ENCODE results near the gene PPP2R2B.
"Not testable (repeated sequence)": the region's sequence is repeated elsewhere in the genome, so short reads cannot be mapped to it uniquely, and the experiment has no call there.

The PPP2R2B gene

GRCh38 chr5:146561711-146562110 is 316.8 kb downstream of the PPP2R2B start:
- H3K27me3 ChIP-seq (ENCODE audit: insufficient read depth, poor library complexity, severe bottlenecking) = no peaks in the 10 kb centered on the region
- TF ChIP-seq CTCF (IDR thresholded peaks at IDR 0.05; ENCODE audit: insufficient read depth, low read length) (no peak), REST (IDR thresholded peaks at IDR 0.05; ENCODE audit: insufficient replicate concordance, low read depth) (no peak), SPI1 (IDR thresholded peaks at IDR 0.05; ENCODE audit: borderline replicate concordance, low read depth) (no peak), POLR2AphosphoS5 (IDR thresholded peaks at IDR 0.05; ENCODE audit: low read depth) (no peak), GABPA (IDR thresholded peaks at IDR 0.05; ENCODE audit: low read depth) (no peak)
- DNase-seq (ENCODE audit: low read depth in 1 of 2, low spot score in 1 of 2) = no peak
- H3K4me3 ChIP-seq (replicated peaks; ENCODE audit: insufficient read depth, low read length) = no peak overlapping the region
- H3K27ac ChIP-seq (replicated peaks) = no peak overlapping the region

- DNase-seq (ENCODE audit: low read depth in 1 of 2, low spot score in 1 of 2) = no peak
- Histone ChIP-seq H3K27me3 (ENCODE audit: insufficient read depth, poor library complexity, severe bottlenecking) (no peaks in the 10 kb centered on the region), H3K4me3 (replicated peaks; ENCODE audit: insufficient read depth, low read length) (no peak overlapping the region), H3K27ac (replicated peaks) (no peak overlapping the region)
- TF ChIP-seq POLR2AphosphoS5 (IDR thresholded peaks at IDR 0.05; ENCODE audit: low read depth) (no peak), GABPA (IDR thresholded peaks at IDR 0.05; ENCODE audit: low read depth) (no peak), SPI1 (IDR thresholded peaks at IDR 0.05; ENCODE audit: borderline replicate concordance, low read depth) (no peak), CTCF (IDR thresholded peaks at IDR 0.05; ENCODE audit: insufficient read depth, low read length) (no peak), REST (IDR thresholded peaks at IDR 0.05; ENCODE audit: insufficient replicate concordance, low read depth) (no peak)
These were observed 318.2 kb downstream of the PPP2R2B start for GRCh38 chr5:146560205-146560812.

GRCh38 chr5:146556884-146557283 is 321.7 kb downstream of the PPP2R2B start:
- H3K4me3 ChIP-seq (replicated peaks; ENCODE audit: insufficient read depth, low read length); H3K27ac ChIP-seq (replicated peaks); DNase-seq (ENCODE audit: low read depth in 1 of 2, low spot score in 1 of 2); H3K27me3 ChIP-seq (ENCODE audit: insufficient read depth, poor library complexity, severe bottlenecking): not testable (repeated sequence)

GRCh38 chr5:146553446-146553845 is 325.1 kb downstream of the PPP2R2B start:
- H3K27me3 ChIP-seq (ENCODE audit: insufficient read depth, poor library complexity, severe bottlenecking) = peaks cover 4% of the 10 kb centered on the region
- TF ChIP-seq CTCF (IDR thresholded peaks at IDR 0.05; ENCODE audit: insufficient read depth, low read length) (no peak), REST (IDR thresholded peaks at IDR 0.05; ENCODE audit: insufficient replicate concordance, low read depth) (no peak)
- no peak for DNase-seq (ENCODE audit: low read depth in 1 of 2, low spot score in 1 of 2)

More at GRCh38 chr5:146553446-146553845, 325.1 kb downstream of the PPP2R2B start:
- no peak overlapping the region for H3K27ac ChIP-seq (replicated peaks)
- no peak overlapping the region for H3K4me3 ChIP-seq (replicated peaks; ENCODE audit: insufficient read depth, low read length)
